Activated CD4-positive, alpha-beta T cell treated with anti-CD3 and anti-CD28 coated beads, Interleukin-2, amount 50 U/mL, for 16 hours (primary cell): ENCODE results near the gene ARFRP1.

Source experiments
- DNase-seq: peaks from one replicate; pipeline ENCODE4 v3.0.0-alpha.2; 2020

Gene ARFRP1

DNA sequence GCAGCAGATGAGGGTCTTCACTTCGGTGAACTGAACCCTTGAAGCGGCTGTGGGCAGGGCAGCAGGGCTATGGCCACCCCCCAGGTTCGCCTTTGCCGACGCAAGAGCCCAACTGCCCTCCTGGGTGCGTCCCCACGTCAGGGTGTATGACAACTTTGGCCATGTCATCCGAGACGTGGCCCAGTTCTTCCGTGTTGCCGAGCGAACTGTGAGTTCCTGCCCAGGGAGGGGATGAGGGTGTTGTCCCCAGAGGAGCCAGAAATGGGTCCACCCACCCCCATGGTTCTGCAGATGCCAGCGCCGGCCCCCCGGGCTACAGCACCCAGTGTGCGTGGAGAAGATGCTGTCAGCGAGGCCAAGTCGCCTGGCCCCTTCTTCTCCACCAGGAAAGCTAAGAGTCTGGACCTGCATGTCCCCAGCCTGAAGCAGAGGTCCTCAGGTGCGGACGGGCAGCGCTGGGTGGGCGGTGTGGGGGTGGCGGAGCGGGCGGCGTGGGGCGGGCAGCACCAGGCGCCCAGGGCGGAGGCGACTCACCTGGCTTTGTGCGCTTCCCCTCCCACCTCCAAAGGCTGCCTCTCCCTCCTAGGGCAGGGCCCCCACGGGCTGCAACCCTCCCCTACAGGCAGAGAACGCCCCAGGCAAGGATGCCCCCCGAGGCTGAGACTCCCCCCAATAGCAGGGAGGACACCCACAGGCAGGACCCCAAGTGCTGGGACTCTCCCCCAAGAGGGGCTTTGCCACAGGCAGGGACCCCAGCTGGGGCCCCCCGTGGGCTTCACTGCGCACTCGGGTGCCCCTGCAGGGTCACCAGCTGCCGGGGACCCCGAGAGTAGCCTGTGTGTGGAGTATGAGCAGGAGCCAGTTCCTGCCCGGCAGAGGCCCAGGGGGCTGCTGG is 17.5 kb downstream of the ARFRP1 start:
- no peak for DNase-seq

DNA sequence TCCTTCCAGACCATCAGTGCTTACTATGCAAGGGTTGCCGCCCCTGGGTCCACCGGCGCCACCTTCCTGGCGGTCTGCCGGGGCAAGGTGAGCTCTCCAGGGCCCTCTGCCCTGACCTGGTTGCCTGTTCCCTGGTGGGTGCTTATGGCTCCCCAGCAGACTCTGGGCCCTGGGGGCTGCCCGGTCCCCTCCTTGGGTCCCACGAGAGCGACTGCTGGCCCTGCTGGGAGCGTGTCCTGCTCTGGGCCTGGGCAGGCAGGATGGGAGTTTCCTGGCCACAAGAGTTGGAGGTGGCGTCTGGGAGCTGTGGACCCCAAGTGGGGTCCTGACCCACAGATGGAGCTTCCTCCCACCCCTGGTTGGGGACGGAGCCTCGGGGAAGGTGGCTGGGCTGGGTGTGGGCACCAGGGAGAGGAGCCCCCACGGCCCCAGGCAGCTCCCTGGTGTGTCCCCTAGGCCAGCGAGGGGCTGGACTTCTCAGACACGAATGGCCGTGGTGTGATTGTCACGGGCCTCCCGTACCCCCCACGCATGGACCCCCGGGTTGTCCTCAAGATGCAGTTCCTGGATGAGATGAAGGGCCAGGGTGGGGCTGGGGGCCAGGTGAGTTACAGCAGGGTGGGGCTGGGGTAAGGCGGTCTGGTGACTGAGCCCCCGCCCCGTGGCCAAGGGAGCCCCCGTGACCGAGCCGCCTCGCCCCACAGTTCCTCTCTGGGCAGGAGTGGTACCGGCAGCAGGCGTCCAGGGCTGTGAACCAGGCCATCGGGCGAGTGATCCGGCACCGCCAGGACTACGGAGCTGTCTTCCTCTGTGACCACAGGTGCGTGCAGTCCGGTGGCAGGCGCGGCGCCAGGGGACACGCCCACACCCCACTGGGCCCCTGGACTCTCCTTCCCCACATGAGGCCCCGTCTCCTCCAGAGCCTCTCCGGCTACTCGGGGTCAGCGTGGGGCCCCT is 18.5 kb downstream of the ARFRP1 start:
- no peak for DNase-seq

DNA sequence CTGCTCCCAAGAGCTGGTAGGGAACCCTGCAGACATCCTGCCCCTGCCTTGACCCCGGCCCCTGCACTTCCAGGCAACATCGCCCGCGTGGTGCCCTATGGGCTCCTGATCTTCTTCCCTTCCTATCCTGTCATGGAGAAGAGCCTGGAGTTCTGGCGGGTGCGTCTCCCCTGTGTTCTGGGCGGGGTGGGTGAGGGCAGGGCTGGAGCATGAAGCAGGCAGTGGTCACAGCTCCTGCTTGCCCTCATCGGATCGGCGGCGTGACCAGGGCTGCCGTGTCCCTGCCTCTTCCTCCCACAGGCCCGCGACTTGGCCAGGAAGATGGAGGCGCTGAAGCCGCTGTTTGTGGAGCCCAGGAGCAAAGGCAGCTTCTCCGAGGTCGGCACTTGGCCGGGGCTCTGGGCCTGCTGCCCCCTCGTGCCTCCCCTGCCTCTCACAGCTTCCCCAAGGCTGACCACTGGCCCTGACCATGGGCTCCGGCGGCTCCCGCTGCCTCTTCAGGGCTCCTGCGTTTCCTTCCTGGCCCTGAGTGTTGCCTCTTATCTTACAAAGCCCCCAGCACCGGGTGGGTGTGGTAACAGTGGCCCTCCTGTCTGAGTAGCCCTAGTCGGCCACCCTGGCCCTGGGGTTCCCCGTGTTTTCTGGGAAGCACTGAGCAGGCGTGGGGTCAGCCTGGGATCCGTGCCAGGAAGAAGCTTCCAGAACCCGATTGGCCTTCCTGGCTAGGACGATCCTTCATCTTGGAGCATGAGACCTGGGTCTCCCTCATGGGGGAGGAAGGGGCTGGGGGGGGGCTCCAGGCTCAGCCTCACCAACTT is 19.3 kb downstream of the ARFRP1 start:
- DNase-seq = no peak

DNA sequence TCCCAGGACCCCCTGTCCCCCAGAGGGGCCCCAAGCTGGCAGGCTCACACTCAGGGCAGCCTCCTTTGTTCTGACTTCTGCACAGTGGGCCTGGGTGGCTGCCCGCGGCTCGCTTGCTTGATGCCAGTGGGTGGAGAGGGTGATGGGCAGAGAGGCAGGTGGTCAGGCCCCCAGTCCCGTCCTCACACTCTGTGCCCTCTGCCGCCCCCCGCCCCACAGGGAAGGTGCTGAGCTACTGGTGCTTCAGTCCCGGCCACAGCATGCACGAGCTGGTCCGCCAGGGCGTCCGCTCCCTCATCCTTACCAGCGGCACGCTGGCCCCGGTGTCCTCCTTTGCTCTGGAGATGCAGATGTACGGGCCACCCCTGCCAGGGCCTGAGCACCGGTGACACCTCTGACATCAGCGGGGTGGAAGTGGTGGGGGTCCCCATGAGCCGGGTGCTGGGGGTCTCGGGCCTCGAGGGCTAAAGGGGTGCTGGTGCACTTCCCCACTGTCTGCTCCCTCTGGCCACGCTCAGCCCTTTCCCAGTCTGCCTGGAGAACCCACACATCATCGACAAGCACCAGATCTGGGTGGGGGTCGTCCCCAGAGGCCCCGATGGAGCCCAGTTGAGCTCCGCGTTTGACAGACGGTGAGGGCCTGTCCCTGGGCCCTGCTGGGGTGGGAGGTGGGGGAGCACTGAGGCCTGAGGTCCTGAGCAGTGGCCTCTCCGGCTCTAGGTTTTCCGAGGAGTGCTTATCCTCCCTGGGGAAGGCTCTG is 20.2 kb downstream of the ARFRP1 start:
- no peak for DNase-seq

DNA sequence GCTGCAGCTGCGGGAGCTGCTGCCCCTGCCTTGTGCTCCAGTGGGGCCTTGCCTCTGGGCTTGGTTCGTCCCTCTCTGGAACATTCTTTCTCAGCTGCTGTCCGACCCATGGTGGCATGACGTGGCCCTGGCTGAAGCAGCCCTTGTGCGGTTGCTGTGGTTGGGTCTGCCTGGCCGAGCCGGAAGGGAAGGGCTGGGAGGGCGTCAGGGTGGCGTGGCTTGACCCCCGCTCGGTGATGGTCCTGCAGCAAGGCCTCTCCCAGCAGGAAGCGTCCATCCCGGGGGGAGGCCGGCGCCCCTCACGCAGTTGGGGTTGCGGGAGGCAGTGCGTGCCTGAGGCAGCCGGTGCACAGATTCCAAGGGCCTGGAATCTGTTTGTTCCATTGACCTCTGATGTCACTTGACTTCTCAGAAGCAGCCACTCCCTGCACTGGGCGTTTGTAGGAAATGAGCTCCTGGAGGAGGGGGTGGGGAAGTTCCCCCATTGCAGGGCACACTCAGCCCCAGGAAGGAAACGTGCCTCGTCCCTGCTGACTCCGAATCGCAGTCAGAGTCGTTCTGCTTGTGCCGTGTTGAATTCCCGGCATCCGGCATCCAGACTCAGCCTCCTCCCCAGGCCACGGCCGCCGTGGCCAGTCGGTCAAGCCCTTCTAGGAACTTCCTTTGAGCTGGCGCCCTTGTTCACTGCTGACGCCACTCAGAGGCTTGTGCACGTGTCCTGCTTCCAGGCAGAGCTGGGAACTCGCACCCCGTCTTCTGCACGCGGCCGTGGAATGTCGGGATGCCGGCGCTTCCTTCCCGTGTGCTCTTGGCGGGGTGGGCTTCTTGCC is 21.1 kb downstream of the ARFRP1 start:
- DNase-seq = peak; percentile 26

DNA sequence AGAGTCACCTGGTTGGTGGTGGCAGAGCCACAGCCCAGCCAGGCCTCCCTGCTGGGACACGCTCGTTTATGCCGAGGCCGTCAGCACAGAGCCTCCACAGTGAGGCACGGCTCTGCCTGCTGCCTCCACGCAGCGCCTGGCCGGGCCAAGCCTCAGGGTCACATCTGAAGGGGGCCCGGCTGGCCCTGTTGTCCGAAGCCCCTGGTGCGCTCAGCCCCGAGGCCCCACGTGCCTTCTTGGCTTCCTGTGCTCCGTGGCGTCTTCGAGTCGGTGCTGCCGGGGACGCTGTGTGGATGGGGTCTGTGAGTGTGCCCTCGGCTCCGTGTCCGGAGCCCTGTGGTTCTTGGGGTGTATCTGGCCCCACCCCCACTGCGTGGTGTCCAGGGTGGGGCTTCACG is 21.7 kb downstream of the ARFRP1 start:
- DNase-seq = no peak

DNA sequence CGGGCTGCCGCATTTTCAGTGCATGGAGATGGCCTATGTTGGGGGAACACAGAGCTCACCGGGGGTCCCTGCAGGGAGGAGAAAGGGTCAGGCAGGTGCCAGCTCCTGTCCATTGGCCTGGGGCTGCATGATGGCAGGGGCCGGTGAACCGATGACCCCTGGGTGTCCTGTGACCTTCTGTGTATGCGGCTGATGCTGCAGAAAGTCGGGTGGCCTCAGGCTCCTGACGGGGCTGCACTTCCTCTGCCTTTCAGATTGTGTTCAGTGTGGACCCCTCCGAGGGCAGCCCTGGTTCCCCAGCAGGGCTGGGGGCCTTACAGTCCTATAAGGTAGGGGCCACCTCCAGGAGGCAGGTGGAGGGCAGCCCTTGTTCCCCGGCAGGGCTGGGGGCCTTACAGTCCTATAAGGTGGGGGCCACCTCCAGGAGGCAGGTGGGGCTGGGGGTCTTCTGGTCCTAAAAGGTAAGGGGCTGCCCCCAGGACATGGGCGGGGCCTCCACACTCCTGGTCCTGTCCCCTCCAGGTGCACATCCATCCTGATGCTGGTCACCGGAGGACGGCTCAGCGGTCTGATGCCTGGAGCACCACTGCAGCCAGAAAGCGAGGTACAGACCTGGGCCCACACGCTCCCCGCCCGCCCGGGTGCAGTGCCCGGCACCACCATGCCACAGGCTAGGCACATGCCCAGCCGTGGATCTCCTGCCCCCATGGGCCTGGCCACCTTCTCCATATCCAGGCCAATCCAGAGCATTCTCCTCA is 22.3 kb downstream of the ARFRP1 start:
- no peak for DNase-seq

DNA sequence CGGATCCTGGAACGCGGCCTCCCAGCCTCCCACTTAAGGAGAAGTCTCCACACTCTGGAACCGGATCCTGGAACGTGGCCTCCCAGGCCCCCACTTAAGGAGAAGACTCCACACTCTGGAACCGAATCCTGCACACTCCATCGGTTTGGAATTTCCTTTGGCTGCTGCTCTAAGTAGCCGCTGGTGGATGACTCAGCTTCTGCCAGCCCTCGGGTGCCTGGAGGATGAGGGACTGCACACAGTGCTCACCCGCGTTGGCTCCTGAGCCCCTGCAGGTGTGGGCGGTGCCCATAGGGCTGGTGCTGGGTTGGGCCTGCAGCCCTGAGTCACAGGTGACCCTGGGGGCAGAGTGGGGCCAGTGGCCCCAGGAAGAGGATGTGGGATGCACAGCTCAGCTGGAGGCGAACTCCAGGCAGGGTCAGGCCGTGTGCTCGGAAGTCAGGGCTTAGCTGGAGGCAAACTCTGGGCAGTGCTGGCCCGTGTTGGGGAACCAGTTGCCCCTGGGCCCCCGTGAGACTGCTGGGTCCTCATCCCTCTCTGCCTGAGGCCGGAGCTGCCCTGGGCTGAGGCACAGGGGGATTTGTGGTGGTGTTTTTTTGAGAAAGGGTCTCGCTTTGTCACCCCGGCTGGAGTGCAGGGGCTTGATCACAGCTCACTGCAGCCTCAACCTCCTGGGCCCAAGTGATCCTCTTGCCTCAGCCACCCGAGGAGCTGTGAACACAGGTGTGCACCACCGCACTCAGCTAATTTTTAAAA is 25.2 kb downstream of the ARFRP1 start:
- DNase-seq = no peak

DNA sequence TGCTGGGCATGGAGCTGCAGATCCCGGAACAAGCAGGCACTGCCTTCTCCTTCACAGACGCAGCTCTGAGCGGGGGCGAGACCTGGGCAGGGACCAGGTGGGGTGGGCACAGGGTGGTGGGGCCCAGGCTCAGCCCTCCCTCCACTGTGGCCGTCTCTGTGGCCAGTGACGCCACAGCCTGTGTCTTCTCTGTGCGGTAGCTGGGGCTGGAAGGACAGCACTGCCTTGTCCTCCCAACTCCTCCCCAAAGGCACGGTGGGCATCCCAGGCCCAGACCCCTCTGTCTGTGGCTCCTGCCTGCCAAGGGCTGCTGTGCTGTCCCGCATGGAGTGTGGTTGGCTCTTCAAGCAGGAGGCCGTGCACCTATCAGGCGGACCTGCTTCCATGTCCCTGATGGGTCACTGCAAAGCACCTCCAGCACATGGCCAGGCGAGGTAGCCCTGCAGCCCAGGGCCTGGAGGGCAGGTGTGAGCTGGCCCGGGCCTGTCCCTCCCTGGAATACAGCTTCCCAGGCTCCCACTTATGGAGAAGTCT is 26.1 kb downstream of the ARFRP1 start:
- no peak for DNase-seq

DNA sequence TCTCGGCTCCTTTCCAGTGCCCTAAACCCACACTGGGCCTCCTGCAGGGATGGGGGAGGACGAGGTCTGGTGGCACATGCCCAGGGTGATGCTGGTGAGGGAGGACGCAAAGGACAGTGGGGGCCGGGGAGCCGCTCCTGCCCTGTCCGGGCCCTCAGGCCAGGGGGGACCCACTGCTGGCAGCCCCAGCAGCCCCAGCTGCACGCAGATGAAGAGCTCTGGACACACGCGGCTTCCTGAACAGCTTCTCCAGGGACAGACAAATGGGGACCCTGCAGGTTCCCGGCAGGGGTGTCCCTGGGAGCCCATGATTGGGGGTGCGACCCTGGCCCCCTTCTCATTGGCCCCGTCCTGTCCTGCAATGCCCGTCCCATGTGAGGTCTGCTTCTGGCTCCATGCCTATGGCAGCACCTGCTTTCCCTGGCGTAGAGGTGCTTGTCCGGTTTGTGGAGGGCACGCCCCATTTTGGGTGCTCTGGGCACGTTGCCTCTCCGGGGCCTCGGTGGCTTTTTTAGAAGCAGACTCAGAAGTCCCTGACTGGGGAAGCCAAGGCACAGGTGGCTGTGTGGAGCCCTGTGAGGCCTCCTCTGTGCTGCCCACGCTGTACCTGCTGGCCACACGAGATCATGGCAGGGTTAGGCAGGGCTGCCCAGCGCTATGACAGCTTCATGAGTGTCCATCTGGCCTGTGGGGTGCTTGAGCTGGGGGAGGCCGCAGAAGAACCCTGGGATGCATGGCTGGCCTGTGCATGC is 26.7 kb downstream of the ARFRP1 start:
- DNase-seq = no peak

DNA sequence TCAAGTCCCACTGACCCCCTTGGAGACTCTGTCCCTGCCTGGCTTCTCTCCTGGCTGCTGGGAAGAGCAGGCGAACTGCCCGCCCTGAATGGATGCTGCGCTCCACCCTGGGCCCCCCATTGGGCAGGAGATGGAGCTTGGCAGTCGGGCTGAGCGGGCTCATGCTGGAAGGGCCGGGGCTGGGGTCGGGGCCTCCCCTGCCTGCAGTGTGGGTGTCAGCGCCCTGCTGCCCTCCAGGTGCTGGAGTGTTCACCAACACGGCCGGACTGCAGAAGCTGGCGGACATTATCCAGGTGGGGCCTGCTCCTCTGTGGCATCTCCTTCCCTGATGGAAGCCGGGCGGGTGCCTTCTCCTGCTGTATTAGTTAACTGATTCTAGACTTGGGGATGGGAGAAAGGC is 27.3 kb downstream of the ARFRP1 start:
- DNase-seq = no peak

DNA sequence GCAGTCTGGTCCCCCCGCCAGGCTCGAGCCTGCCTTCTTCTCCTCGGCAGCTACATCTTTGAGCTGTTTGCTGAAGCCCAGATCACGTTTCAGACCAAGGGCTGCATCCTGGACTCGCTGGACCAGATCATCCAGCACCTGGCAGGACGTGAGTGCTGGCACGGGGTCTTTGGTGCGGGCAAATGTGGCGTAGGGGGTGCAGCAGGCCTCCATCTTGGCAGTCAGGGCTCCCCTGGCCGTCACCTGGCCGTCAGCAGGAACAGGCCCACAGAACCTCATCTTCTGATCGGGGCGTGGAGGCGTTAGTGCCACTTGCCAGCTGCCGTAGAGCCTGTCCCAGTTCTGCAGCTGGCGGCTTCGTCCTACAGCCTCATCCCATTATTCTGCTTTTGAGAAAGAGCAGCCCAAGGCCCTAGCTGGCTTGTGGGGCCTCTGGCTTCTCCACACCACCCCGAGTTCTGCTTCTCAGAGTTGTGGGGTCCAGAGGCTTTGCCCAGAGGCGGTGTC is 27.9 kb downstream of the ARFRP1 start:
- DNase-seq = no peak

DNA sequence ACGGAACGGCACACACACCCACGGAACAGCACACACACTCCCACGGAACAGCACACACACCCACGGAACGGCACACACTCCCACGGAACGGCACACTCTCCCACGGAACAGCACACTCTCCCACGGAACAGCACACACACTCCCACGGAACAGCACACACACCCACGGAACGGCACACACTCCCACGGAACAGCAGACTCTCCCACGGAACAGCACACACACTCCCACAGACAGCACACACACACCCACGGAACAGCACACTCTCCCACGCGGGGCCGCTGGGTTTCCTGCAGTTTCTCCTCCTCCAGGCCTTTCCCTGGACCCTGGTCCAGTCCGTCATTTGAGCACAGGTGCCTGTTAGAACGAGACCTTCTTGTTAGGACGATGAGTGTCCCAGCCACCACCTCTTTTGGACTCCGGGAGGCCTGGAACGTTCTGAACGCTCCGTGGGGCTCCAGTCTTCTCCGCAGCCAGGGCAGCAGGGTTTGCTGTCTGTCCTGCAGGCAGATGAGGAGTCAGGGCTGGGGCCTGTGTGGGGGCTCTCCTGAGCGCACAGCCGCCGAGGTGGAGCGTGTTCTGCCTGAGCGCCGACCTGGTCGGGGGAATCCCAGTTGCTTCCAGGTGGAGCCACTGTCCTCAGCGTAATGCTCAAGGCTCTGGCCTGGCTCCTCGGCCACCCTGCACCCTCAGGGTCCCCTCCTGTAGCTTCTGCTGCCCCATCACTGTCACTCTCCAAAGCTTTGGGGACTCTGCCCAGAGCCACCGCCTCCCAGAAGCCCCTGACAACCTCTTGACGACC is 28.9 kb downstream of the ARFRP1 start:
- no peak for DNase-seq

DNA sequence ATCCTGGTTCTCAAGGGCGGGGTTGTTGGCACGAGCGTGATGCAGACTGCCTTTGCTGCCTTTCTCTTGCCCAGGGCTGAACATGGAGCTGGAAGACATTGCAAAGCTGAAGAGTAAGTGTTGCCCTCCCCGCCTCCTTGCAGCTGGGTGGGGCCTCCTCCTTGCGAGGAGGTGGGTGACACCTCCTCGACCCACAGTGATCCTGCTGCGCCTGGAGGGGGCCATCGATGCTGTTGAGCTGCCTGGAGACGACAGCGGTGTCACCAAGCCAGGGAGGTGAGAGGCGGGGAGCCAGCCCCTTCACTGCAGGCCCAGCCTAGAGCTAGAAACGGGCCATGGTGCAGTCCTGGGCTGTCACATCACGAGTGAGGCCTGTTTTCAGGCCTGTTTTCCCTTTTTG is 29.7 kb downstream of the ARFRP1 start:
- DNase-seq = no peak

DNA sequence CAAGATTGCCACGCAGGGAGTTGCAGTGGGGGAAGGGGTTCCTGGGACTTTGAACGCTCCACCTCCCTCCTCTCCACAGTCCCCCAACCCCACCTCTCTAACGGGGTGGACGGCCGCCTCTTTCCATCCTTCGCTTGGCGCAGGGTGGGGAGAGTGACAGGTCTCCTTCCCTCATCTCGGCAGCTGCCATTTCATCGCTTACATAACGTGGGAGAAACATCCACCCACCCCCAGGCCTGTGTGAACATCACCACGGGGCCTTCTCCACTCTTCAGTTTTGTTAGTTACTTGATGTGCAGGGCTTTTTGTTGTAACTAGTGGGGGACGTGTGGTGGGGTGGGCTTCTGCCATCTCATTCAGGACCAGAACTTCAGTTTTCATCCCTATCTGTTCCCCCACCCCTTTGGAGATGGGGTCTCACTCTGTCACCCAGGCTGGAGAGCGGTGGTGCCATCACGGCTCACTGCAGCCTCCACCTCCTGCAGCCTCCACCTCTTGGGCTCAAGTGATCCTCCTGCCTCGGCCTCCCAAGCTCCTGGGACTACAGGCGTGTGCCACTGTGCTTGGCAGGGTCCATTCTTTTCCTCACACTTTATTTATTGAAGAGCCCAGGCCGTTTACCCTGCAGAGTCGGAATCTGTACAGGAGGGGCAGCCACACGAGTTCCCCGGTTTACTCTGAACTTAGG is 32.0 kb downstream of the ARFRP1 start:
- DNase-seq = no peak

DNA sequence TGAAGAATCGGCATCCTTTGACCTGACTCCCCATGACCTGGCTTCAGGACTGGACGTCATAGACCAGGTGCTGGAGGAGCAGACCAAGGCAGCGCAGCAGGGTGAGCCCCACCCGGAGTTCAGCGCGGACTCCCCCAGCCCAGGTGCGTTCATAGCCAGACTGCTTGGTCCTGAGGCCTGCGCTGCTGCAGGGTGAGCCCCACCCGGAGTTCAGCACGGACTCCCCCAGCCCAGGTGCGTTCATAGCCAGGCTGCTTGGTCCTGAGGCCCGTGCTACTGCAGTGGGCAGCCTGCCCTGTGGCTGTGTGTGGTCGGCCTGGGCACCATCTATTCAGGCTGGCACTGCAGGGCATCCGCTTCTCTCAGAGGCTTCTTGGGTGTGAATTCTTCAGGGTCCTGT is 33.8 kb downstream of the ARFRP1 start:
- DNase-seq = no peak

DNA sequence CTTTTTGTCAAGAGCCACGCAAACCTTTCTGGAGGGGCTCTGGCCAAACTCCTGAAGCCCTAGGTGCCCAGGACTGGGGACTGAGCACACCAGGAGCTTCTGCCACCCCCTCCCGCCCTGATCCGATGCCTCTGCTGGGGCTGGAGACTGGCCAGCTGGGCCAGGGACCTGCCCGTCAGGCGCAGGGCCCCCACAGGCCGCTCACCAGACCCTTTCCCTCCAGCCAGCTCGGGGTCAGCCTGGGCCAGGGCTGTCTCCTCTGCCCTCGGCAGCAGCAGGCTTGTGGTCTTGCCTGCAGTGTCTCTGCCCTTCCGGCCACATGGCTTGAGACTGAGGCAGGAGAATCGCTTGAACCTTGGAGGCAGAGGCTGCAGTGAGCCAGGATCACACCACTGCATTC is 35.1 kb downstream of the ARFRP1 start:
- no peak for DNase-seq
